ENCODE data around the gene DZIP3. TPM values are rescaled to one million over a fixed set of nuclear protein-coding genes. Genes with fewer than 3 reads are reported as not detected.

DZIP3 gene
- total and polyA plus RNA-seq, 7 donors: 2.5 to 20.8 (median 7.6) TPM

- WGBS, 3 donors: 42 to 51% (median 48%) methylated on average over 5 of the region's 5 CpGs
- H3K4me1 ChIP-seq: no peaks in the 10 kb centered on the region
- no peak for ATAC-seq
- TF ChIP-seq, protein P1, sequence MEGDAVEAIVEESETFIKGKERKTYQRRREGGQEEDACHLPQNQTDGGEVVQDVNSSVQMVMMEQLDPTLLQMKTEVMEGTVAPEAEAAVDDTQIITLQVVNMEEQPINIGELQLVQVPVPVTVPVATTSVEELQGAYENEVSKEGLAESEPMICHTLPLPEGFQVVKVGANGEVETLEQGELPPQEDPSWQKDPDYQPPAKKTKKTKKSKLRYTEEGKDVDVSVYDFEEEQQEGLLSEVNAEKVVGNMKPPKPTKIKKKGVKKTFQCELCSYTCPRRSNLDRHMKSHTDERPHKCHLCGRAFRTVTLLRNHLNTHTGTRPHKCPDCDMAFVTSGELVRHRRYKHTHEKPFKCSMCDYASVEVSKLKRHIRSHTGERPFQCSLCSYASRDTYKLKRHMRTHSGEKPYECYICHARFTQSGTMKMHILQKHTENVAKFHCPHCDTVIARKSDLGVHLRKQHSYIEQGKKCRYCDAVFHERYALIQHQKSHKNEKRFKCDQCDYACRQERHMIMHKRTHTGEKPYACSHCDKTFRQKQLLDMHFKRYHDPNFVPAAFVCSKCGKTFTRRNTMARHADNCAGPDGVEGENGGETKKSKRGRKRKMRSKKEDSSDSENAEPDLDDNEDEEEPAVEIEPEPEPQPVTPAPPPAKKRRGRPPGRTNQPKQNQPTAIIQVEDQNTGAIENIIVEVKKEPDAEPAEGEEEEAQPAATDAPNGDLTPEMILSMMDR (IDR thresholded peaks at IDR 0.05): no peak
- H3K36me3 ChIP-seq (ENCODE audit: insufficient read depth in 1 of 2, low read depth in 1 of 2): no peaks in the 10 kb centered on the region
- H3K27me3 ChIP-seq (ENCODE audit: insufficient read depth in 3 of 3, low read length in 2 of 3): no peaks in the 10 kb centered on the region
- H3K4me3 ChIP-seq: no peak overlapping the region
- H3K9me3 ChIP-seq: no peaks in the 10 kb centered on the region
- no peak overlapping the region for H3K27ac ChIP-seq
- DNase-seq: no peak
- intact Hi-C loops (cut with DNase I): no loop called here
These were observed 123.5 kb downstream of the DZIP3 start for GRCh38 chr3:108713009-108713516.

DNA sequence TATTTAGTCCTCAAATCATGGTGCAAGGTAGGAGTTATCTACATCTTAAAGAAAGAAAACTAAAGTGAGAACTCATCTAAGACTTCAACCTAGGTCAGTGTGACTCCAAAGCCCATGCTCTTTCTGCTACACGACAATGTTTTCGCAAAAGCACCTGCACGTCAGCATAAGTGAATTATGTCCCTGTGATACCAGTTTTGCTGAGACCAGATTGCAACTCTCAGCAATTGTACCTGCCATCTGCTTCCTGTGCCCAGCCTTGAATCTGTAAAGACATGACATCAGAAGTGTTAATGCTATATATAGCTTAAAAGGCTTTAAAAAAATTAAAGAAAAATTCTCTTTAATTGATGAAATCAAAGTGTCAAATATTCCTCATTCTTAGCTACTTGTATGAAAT, 124.3 kb downstream of the DZIP3 start:
- WGBS, 3 donors: 72 to 73% (median 73%) methylated on average over 3 of the region's 3 CpGs
- no peak for ATAC-seq
- intact Hi-C loops (cut with DNase I): no loop called here
- no peak for DNase-seq
- Histone ChIP-seq H3K27me3 (ENCODE audit: insufficient read depth in 3 of 3, low read length in 2 of 3) (no peaks in the 10 kb centered on the region), H3K27ac (no peak overlapping the region), H3K4me3 (no peak overlapping the region), H3K9me3 (no peaks in the 10 kb centered on the region), H3K4me1 (no peaks in the 10 kb centered on the region), H3K36me3 (ENCODE audit: insufficient read depth in 1 of 2, low read depth in 1 of 2) (no peaks in the 10 kb centered on the region)
- TF ChIP-seq, protein P1 (IDR thresholded peaks at IDR 0.05): no peak

DNA sequence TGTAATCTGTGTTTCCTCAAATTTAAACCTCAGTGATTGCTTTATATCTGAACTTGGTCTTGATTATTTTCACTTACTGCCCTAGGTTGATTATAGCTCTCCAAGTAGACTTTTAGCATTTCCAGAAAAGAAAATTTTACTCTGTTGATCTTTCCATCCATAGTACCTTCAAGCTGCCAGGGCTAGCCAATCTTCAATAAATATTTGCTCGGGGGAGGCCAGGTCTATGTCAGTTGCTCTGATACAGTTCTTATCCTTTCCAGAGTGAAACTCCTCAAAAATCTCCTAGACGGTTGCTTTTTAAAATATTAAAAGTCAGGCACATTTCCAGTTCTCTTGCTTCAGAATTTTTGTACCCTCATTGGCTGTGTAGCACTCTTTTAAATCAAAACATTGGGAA, 128.9 kb downstream of the DZIP3 start:
- Histone ChIP-seq H3K27me3 (ENCODE audit: insufficient read depth in 3 of 3, low read length in 2 of 3) (no peaks in the 10 kb centered on the region), H3K4me1 (no peaks in the 10 kb centered on the region), H3K27ac (no peak overlapping the region), H3K36me3 (ENCODE audit: insufficient read depth in 1 of 2, low read depth in 1 of 2) (no peaks in the 10 kb centered on the region), H3K9me3 (no peaks in the 10 kb centered on the region), H3K4me3 (no peak overlapping the region)
- 52 to 67% (median 62%) methylated on average over 2 of the region's 2 CpGs for WGBS, 3 donors
- TF ChIP-seq, protein P1 (IDR thresholded peaks at IDR 0.05): no peak
- intact Hi-C loops (cut with DNase I): no loop called here
- DNase-seq (no peak), ATAC-seq (no peak)

- H3K36me3 ChIP-seq (ENCODE audit: insufficient read depth in 1 of 2, low read depth in 1 of 2): no peaks in the 10 kb centered on the region
- WGBS, 3 donors: 57 to 63% (median 62%) methylated on average over 2 of the region's 2 CpGs
- ATAC-seq (no peak), DNase-seq (no peak)
- TF ChIP-seq, protein P1 (IDR thresholded peaks at IDR 0.05): no peak
- no peaks in the 10 kb centered on the region for H3K4me1 ChIP-seq
- no peaks in the 10 kb centered on the region for H3K27me3 ChIP-seq (ENCODE audit: insufficient read depth in 3 of 3, low read length in 2 of 3)
- no peak overlapping the region for H3K4me3 ChIP-seq
- no peak overlapping the region for H3K27ac ChIP-seq
- intact Hi-C loops (cut with DNase I): no loop called here
- no peaks in the 10 kb centered on the region for H3K9me3 ChIP-seq
These were observed 129.8 kb downstream of the DZIP3 start for GRCh38 chr3:108719178-108719806.

- 72 to 95% (median 94%) methylated on average over 1 of the region's 1 CpG for WGBS, 3 donors
- ATAC-seq (no peak), DNase-seq (no peak)
- Histone ChIP-seq H3K36me3 (ENCODE audit: insufficient read depth in 1 of 2, low read depth in 1 of 2) (no peaks in the 10 kb centered on the region), H3K4me3 (no peak overlapping the region), H3K27me3 (ENCODE audit: insufficient read depth in 3 of 3, low read length in 2 of 3) (no peaks in the 10 kb centered on the region), H3K9me3 (no peaks in the 10 kb centered on the region), H3K27ac (no peak overlapping the region), H3K4me1 (no peaks in the 10 kb centered on the region)
- intact Hi-C loops (cut with DNase I): no loop called here
- TF ChIP-seq, protein P1 (IDR thresholded peaks at IDR 0.05): no peak
These were observed 133.2 kb downstream of the DZIP3 start for GRCh38 chr3:108722724-108723123.
